Heart left ventricle (tissue), 13 donors: Measurements from ENCODE around the gene CDCP2.

Source experiments
- CTCF ChIP-seq, 12 donors: fragments of 200-600 bp; sonication (generic) in 4 of 12; IDR thresholded peaks; one replicate each; pipeline versions ENCODE4 v1.5.0 to v1.8.0; 2018 to 2022; ENCODE audit warnings: antibody characterized with exemption in 12 of 12, mild to moderate bottlenecking in 5 of 12
- POLR2A ChIP-seq, 2 donors: fragments of 450-650 bp; IDR thresholded peaks; one replicate each; pipeline ENCODE4 v1.6.1; 2017; ENCODE audit warnings: antibody characterized with exemption in 2 of 2, mild to moderate bottlenecking in 2 of 2, moderate library complexity in 2 of 2
- donor health status: ischemic (EF 13 %, LVEDD 7.1; RV severe dilation, severe dysfunction).
- donor health status: DM: no; HTN: yes; CAD: no.
- donor health status: DM: no; HTN: no; CAD: no.
- donor health status: ischemic (EF 25% LVEDD 6.9; RV normal size, moderate dysfunction).
- donor health status: ischemic (EF 25% LVEDD 5.7; RV mildly dilated, moderate dysfunction).
- donor health status: ischemic (EF 35%, LVEDD 5.7; RV mildly dilated, moderate dysfunction).
- donor health status: nonischemic (EF 11% LVEDD 7.7; RV severe dilation, severe dysfunction).
- donor health status: DM: yes; HTN: yes; CAD: no.
- donor health status: PGD.
- donor health status: ischemic (EF 29% LVEDD 5.4; RV normal size, mild dysfunction).
- donor health status: nonischemic (EF 23%, LVEDD 6.1; RV moderate dilation, normal function).

DNA sequence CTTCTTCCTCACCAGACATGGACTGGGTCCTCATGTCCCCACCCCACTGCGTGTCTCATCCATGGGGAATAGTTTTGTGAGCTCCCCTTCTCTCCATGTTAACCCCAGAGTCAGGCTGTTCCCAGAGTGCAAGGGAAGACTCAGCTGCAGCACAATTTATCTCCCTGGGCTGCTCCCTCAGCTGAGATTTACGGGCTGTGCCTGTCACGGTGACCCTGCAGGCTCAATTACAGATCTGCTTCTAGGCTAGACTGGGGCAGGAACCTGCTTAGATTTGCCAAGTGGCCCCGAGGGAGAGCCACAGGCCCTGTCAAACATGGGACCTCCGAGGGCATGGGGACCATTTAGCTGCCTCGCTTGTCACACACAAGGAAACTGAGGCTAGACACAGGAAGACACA is 37.8 kb downstream of the CDCP2 start:
- TF ChIP-seq CTCF (IDR thresholded peaks at IDR 0.05) = no peak
- no peak for TF ChIP-seq POLR2A (IDR thresholded peaks at IDR 0.05)
